Sigmoid colon (tissue), 4 donors: ENCODE results near the gene HEATR3.

Experiments used
- EP300 ChIP-seq, 4 donors: sonication (generic); formaldehyde crosslinking; IDR thresholded peaks; one replicate each; pipeline ENCODE4 v1.6.1; 2017; ENCODE audit warnings: antibody characterized with exemption in 4 of 4
- POLR2A ChIP-seq, 2 donors: fragments of 450-650 bp; IDR thresholded peaks; one replicate each; pipeline ENCODE4 v1.6.1; 2016; ENCODE audit warnings: antibody characterized with exemption in 2 of 2, mild to moderate bottlenecking in 2 of 2, moderate library complexity in 2 of 2
- POLR2AphosphoS5 ChIP-seq, 4 donors: sonication (generic); formaldehyde crosslinking; IDR thresholded peaks; one replicate each; pipeline ENCODE4 v1.6.1; 2017; ENCODE audit warnings: antibody characterized with exemption in 4 of 4
- TF ChIP-seq, protein P1 (sequence below), 4 experiments: fragments of 450-650 bp in 3 of 4; fragments of 200-600 bp in 1 of 4; IDR thresholded peaks; one replicate each; pipeline ENCODE4 v1.5.1; 2016 to 2019; ENCODE audit warnings: antibody characterized with exemption in 4 of 4, mild to moderate bottlenecking in 3 of 4, moderate library complexity in 2 of 4

GRCh38 chr16:50099957-50100648, 34.3 kb downstream of the HEATR3 start:
- TF ChIP-seq POLR2A (IDR thresholded peaks at IDR 0.05) (no peak), EP300 (IDR thresholded peaks at IDR 0.05) (no peak), POLR2AphosphoS5 (IDR thresholded peaks at IDR 0.05) (no peak)
- TF ChIP-seq, protein P1, sequence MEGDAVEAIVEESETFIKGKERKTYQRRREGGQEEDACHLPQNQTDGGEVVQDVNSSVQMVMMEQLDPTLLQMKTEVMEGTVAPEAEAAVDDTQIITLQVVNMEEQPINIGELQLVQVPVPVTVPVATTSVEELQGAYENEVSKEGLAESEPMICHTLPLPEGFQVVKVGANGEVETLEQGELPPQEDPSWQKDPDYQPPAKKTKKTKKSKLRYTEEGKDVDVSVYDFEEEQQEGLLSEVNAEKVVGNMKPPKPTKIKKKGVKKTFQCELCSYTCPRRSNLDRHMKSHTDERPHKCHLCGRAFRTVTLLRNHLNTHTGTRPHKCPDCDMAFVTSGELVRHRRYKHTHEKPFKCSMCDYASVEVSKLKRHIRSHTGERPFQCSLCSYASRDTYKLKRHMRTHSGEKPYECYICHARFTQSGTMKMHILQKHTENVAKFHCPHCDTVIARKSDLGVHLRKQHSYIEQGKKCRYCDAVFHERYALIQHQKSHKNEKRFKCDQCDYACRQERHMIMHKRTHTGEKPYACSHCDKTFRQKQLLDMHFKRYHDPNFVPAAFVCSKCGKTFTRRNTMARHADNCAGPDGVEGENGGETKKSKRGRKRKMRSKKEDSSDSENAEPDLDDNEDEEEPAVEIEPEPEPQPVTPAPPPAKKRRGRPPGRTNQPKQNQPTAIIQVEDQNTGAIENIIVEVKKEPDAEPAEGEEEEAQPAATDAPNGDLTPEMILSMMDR (IDR thresholded peaks at IDR 0.05), result no peak
